PC-3 (cell line): ENCODE measurements around the gene SLC38A10.

Experiments
- CTCF ChIP-seq: fragments of 300-600 bp; sonication (generic); conservative IDR thresholded peaks from 2 replicates; pipeline ENCODE4 v1.5.1; 2017; ENCODE audit warnings: antibody characterized with exemption, low read depth, mild to moderate bottlenecking, low read length
- EZH2 ChIP-seq: fragments of 300-600 bp; sonication (generic); IDR thresholded peaks from one replicate; pipeline ENCODE4 v1.6.1; 2017; ENCODE audit warnings: antibody characterized with exemption, mild to moderate bottlenecking, low read length; ENCODE audit not compliant: unreplicated experiment
- EZH2phosphoT487 ChIP-seq: fragments of 300-600 bp; sonication (generic); IDR thresholded peaks from 2 replicates; pipeline ENCODE4 v1.6.1; 2018; ENCODE audit warnings: mild to moderate bottlenecking, antibody characterized with exemption, low read length, borderline replicate concordance

- TF ChIP-seq CTCF (no peak), EZH2 (no peak), EZH2phosphoT487 (no peak)
Measured at GRCh38 chr17:81331527-81332043, 36.5 kb upstream of the SLC38A10 start.
